Measurements from ENCODE around the gene CDH8.

The CDH8 gene, protein sequence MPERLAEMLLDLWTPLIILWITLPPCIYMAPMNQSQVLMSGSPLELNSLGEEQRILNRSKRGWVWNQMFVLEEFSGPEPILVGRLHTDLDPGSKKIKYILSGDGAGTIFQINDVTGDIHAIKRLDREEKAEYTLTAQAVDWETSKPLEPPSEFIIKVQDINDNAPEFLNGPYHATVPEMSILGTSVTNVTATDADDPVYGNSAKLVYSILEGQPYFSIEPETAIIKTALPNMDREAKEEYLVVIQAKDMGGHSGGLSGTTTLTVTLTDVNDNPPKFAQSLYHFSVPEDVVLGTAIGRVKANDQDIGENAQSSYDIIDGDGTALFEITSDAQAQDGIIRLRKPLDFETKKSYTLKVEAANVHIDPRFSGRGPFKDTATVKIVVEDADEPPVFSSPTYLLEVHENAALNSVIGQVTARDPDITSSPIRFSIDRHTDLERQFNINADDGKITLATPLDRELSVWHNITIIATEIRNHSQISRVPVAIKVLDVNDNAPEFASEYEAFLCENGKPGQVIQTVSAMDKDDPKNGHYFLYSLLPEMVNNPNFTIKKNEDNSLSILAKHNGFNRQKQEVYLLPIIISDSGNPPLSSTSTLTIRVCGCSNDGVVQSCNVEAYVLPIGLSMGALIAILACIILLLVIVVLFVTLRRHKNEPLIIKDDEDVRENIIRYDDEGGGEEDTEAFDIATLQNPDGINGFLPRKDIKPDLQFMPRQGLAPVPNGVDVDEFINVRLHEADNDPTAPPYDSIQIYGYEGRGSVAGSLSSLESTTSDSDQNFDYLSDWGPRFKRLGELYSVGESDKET

DNA sequence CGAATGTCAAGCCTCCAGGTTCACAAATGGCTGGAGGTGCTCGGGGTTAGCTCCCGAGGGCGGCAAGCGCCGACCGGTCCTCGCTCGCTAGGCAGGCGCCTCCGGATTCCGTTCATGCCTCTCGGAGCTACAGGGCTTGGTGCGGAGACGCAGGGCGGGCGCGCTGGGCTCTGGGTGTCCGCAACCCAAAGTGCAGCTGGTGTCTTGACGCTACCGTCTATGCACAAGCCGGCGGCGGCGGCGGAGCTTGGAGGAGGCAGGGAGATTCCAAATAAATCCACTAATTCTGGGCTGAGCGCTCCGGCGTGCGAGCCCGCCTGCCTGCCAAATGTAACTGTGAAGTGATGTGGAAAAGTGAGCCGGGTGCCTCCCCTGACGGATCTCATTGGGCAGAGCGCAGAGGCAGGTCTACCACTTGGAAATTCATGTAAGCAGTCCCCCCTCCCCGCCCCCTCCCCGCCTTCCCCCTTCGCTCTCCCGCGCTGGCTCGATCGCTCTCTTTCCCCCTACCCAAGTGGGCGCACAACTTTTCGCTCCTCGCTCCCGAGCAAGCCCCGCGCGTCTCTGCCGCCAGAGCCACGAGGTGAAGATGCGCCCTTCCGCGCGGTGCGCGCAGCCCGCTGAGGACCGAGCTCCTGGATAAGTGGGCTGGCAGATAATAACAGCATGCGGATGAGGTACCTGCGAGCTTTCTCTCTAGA, at the start of gene CDH8:
CDH8 (minus strand) TSS at position 338 of the 701 bp plus-strand sequence. CDS start 15,035 bp downstream, outside the sequence.
- DNase-seq (ENCODE audit: low read depth) = no peak

GRCh38 chr16:62079236-62079635, 43.0 kb upstream of the CDH8 start:
- DNase-seq (ENCODE audit: low read depth) = no peak

DNA sequence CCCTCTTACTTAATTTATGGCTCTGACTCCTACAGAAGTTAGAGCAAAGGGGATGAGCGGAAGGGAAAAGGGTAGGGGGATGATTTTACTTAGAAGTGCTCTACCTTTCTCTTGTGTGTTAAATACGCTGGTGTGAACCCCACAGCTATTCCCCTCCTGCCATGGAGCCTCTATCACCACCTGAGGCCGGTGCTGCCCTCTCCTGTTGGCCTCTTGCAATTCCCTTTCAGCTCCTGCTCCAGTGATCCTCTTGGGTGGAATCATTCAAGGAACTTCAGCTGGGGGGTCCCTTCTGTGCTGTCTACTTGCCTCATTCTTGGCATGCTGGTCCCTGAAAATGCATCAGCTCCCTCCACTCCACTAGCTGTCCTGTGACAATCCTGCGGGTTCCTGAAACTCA, 41.8 kb upstream of the CDH8 start:
- no peak for DNase-seq (ENCODE audit: low read depth)

DNA sequence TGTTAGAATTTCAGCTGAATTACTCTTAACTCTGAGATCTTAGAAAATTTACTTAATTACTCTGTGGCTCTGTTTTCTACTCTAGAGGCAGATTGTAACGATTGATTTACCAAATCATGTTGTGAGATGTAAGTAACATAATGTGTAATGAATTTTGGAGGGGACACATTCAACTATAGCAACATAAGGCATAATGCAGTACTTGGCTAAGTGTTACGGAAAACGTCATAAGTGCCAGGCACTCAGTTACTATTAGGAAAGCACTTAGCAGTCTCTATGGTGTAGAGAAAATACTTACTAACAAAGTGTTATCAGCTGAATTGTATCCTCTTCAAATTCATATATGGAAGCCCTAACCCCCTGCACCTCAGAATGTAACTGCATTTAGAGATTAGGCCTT, 40.6 kb upstream of the CDH8 start:
- no peak for DNase-seq (ENCODE audit: low read depth)

GRCh38 chr16:62068747-62069146, 32.5 kb upstream of the CDH8 start:
- DNase-seq (ENCODE audit: low read depth) = no peak

DNA sequence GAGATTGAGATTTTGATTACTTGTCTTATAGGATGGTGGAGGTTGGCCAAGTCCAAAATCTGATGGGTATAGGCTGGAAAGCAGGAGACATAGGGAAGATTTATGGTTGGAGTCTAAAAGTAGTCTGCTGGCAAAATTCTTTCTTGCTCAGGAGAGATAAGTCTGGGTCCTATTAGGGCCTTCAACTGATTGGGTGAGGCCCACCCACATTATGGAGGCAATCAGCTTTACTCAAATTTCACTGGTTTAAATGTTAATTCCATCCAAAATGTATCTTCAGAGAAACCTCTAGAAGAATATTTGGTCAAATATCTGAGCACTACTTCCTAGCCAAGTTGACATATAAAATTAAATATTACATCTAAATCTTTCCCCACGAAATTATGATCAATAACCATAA, 31.7 kb upstream of the CDH8 start:
- DNase-seq (ENCODE audit: low read depth) = no peak

GRCh38 chr16:62067182-62067581, 30.9 kb upstream of the CDH8 start:
- DNase-seq (ENCODE audit: low read depth) = no peak

DNA sequence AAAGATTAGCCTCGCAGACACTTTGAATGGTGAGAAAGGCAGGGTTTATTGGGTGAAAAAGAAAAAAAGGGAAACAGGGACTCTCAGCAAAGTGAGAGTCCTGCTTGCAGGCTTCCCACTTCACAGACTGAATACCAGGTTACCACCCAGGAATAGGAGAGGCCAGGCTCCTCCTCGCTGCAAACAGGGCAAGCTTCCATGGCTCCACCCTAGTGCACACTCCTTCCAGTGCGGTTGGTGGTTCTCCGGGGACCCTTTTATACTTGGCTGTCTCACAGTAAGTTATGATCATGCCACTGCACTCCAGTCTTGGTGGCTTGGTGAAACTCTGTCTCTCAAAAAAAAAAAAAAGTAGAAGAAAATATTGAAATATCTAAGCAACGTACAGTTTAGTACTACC, 30.5 kb upstream of the CDH8 start:
- DNase-seq (ENCODE audit: low read depth) = no peak

DNA sequence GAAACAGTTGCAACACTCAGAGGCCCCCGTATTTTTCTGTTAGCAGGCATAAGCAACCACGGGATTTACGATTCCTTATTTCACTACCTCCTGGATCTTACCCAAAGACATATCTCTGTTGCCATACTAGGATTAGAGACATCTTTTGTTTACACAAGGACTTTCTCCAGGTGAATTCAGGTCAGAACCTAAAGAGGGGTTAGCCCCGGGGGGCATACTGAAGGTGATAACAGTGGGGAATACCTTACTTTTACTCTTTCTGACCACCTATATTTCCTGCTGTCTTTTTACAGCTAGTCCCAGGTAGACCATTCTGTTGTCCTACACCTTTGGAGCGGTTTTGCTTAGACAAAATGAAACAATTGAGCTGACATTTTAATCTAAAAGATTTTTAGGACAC, 27.9 kb upstream of the CDH8 start:
- no peak for DNase-seq (ENCODE audit: low read depth)

GRCh38 chr16:62060089-62060488, 23.9 kb upstream of the CDH8 start:
- DNase-seq (ENCODE audit: low read depth) = no peak

DNA sequence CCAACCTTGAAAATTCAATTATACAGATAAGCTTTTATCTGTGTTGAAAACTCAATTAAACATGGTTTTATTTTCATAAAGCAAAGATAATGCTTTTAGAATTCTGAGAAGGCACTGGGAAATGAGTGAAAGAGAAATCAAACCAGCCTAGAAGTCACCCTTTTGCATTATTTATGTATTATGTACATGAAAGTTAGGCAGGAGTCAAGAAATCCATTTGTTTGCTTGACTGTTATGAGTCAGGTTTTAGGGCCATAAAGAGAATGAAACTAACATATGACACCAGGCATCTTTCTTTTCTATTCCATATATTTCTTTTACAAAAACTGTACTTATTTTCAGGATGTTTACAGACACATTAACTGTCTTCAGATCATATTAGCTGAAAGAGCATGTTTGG, 23.3 kb upstream of the CDH8 start:
- no peak for DNase-seq (ENCODE audit: low read depth)

DNA sequence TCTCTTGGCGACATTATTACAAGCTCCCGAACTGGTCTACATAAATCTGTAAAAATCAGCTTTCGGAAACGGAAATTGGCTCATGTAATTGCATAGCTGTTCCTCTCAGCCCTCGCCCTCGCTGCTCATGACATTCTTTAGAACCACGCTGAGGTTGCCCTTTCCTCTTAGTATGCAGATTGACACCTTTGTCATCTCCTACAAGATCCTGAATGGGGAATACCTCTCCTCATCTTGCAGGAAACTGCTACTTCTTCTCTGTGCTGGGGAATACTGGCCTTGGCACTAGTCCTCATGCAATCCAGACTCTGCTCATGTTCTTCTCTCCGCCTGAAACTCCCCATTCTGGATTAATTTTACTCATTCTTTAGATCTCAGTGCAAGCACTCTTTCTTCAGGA, 22.2 kb upstream of the CDH8 start:
- no peak for DNase-seq (ENCODE audit: low read depth)

DNA sequence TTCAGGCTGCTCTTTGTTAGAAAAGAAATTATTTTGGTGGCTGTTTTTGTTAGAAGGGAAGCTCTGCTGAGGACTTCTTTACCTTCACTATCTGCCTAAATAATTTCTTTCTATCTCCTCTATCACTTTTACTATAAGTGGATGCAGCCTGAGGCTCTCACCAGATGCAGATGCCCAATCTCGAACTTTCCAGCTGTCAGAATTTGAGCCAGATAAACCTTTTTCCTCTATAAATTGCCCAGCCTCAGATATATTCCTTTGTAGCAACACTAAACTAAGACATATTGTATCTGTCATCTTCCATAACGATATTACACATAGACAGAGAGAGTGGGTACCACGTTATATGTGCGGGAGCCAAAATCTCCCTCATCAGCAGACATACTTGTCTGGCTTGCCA, 15.7 kb upstream of the CDH8 start:
- no peak for DNase-seq (ENCODE audit: low read depth)

DNA sequence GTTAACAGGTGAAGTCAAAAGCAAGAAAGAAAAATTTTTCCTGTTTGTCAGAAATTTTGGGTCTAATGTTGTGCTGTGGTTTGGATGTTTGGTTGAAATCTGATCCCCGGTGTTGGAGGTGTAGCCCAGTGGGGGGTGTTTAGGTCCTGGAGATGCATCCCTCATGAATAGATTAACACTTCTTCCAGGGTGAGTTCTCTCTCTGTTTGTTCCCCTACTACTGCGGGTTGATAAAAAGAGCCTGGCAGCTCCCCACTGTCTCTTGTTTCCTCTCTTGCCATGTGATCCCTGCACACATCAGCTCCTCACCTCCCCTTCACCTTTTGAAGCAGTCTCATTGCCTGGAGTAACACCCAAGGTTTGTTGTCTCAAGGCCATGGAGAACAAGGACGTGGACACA, 14.6 kb upstream of the CDH8 start:
- DNase-seq (ENCODE audit: low read depth) = no peak

GRCh38 chr16:62046801-62047200, 10.6 kb upstream of the CDH8 start:
- no peak for DNase-seq (ENCODE audit: low read depth)

GRCh38 chr16:62041401-62041800, 5.2 kb upstream of the CDH8 start:
- DNase-seq (ENCODE audit: low read depth) = peak; percentile 10

DNA sequence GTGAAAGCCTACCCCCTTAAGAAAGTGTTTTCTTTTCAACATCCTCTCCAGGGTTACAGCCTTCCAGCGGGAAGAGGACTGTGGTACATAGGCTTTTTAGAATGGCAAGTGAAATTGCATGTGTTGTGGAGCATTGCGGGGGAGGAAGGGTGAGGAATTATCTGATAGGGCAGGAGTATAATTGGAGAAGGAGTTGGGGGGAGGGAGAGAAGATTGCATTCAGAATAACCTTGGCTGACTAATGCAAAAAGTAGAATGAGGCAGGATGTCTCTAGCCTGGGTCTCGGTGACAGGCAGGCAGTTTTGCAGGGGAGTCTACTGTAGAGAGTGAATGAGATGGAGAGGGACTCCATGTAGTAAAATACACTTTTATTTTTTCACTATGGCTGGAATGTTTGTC, 2.4 kb upstream of the CDH8 start:
- DNase-seq (ENCODE audit: low read depth) = no peak

- DNase-seq (ENCODE audit: low read depth) = no peak
These were observed 2.0 kb upstream of the CDH8 start for GRCh38 chr16:62038225-62038624.

DNA sequence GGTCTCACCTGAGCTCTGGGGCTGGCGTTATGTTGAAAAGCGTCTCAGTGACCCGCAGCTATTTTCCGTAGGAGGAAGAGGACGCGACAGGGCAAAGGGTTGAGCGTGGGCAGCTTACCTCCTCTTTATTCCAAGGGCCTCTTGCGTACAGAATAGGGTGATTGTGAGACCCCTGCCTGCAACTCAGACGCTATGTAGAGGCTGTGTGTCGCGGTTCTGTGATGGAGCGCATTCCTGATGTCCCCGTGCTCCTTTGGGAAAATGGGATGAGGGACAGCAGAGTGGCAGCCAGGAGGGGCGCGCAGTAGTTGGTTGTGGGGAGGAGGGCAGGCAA, 531 bp upstream of the CDH8 start:
- DNase-seq (ENCODE audit: low read depth) = no peak

GRCh38 chr16:62035115-62036092, 834 bp downstream of the CDH8 start:
- DNase-seq (ENCODE audit: low read depth) = no peak

GRCh38 chr16:62034231-62035114, 1.8 kb downstream of the CDH8 start:
- no peak for DNase-seq (ENCODE audit: low read depth)
